GM19035 (cell line): ENCODE results near the gene PRSS35.
"Not testable (repeated sequence)": the region's sequence is repeated elsewhere in the genome, so short reads cannot be mapped to it uniquely, and the experiment has no call there.

ENCODE experiments used
- ATAC-seq: cut with Tn5 transposase; IDR thresholded peaks from one replicate; pipeline ENCODE4 v1.9.1; 2021; ENCODE audit not compliant: unreplicated experiment

PRSS35 gene

GRCh38 chr6:83511901-83512681, at the start of gene PRSS35:
Gene PRSS35 (plus strand): TSS chr6:83512534. CDS start chr6:83523442, 10,908 bp downstream.
- ATAC-seq, result no peak

DNA sequence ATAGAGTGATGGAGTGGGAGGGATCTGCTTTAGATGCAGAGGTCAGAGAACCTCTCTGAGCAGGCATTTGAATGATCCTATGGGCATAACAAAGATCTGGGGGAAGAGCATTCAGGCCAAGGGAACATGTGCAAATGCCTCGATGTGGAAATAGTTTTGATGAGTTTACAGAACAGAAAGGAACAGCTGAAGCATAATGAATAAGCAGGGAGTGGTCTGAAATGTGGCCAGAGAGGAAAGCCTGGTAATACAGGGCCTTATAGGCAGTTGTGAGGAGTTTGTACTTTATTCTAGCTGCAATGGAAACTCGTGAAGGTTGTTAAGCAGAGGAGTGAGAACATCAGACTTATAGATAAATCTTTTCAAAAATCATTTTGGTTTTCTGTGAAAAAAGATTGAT, 48.4 kb upstream of the PRSS35 start:
- ATAC-seq, result no peak

GRCh38 chr6:83464381-83465140, 47.8 kb upstream of the PRSS35 start:
- no peak for ATAC-seq

DNA sequence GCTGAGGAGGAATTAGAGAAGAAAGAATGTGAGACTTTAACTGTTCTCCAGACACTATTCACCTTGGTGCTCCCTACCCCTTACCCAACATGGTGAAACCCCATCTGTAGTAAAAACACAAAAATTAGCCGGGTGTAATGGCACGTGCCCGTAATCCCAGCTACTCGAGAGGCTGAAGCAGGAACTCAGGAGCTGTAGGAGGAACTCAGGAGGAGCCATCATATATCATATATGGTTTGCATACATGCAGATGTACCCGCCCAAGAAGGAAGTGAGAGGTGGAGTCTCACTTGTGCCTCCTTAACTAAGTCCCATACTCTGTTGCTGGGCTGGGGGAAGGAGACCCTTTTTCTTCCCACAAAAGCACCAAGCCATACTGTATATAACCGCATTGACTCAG, 46.0 kb upstream of the PRSS35 start:
- ATAC-seq, result no peak

DNA sequence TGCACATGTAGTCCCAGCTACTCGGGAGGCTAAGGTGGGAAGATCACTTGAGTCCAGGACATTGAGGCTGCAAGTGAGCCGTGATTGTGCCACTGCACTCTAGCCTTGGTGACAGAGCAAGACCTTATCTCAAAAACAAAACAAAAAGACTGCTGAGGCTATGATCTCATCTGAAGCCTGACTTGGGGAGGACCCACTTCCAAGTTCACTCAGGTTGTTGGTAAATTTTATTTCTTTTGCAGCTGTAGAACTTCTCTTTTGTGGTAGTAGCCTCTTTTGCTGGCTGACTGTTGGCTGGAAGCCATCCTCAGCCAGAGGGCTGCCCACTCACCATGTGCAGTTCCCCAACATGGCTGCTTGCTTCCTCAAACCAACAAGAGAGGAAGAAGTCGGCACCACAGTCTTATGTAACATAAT, 44.7 kb upstream of the PRSS35 start:
- ATAC-seq, result no peak

DNA sequence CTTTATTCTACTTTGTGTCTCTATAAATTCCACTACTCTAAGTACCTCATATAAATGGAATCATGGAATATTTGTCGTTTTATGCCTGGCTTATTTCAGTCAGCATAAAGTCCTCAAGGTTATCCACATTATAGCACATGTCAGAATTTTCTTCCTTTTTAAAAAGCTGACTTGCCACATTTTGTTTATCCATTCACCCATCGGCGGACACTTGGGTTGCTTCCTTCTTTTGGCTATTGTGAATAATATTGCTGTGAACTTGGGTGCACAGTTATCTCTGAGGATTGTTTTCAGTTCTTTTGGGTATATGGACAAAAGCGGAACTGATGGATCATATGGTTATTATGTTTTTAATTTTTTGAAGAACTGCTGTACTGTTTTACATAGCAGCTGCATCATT, 42.3 kb upstream of the PRSS35 start:
- no peak for ATAC-seq

DNA sequence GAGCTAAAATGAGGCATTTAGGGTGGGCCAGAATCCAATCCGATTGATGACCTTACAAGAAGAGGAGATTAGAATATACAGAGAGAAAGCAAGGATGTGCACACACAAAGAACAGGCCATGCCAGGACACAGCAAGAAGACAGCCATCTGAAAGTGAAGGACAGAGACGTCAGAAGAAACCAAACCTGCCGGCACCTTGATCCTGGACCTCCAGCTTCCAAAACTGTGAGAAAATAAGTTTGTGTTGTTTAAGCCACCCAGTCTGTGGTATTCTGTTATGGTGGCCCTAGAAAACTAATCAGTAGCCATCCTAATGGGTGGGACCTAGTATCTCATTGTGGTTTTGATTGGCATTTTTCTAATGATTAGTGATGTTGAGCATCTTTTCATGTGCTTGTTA, 41.7 kb upstream of the PRSS35 start:
- ATAC-seq, result no peak

- ATAC-seq, result no peak
These were observed 39.6 kb upstream of the PRSS35 start for GRCh38 chr6:83472767-83473166.

DNA sequence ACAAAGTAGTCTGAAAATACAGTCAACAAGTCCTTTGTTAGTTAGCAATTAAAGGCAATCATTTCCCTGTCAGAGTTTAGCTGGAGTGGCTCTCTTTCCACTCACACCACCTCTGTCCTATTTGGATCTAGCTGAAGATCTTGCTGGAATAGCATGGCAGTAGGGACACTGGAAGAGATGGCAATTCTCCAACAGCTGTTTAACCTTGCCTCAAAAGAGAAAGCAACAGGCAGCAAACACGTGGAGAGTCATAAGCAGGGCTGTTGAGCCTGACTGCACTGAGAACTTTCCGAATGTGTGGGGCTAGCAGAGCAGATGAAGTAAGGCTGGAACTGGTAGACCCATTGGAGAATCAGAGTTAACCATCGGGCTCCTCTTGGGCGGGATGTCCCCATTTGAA, 38.0 kb upstream of the PRSS35 start:
- ATAC-seq, result no peak

DNA sequence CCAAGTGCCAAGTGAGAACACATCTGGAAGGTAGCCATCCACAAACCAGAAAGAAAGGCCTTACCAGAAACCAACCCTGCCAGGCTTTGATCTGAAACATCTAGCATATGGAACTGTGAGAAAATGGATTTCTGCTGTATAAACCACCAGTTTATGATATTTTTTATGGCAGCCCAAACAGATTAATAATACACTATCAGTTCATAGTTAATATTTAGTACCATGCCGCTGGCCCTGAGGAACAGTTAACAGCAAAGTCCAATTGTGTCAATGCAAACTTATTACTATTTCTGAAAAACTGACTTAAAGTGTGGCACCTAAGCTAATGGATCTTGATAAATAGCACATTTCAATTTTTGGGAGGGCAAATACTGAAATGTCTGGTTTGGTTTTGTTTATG, 35.4 kb upstream of the PRSS35 start:
- ATAC-seq, result no peak

DNA sequence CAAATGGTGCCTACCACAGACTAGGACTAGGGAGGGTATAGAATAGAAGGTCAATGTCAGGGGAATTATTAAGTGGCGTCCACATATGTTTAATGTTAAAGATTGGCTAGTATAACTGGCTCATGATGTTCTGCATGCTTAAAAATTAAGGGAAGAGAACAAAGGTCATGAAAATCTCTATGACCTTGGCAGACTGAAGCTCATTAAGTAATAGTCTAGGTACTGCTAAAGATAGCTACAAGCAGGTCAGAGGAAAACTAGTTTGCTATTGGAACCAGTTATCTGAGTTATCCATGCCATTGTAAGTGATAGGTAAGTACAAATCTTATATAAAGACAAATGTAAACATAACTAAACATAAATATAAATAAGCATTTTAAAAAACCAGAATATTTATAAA, 32.9 kb upstream of the PRSS35 start:
- no peak for ATAC-seq

DNA sequence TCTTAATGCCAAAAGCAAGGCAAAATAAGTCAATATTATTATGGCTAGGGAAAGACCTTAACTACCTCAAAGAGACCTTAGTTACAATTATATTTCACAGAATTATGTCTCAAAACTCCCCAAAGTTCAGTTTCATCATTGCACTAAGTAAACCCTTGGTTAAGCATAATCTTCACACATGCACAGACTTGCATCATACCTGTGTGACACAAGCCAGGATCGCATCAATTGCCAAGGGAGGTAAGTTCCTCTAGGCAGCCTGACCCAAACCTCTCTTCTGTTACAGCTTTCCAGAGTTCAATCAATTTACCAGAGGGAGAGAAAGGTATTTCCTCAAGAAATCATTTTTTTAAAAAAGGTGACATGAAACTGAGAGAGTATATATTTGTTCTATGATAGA, 31.9 kb upstream of the PRSS35 start:
- ATAC-seq, result no peak

- ATAC-seq, result not testable (repeated sequence)
These were observed 30.4 kb upstream of the PRSS35 start for GRCh38 chr6:83481938-83482337.

- no peak for ATAC-seq
These were observed 23.9 kb upstream of the PRSS35 start for GRCh38 chr6:83488448-83488847.

- ATAC-seq, result no peak
These were observed 23.5 kb upstream of the PRSS35 start for GRCh38 chr6:83488861-83489260.

GRCh38 chr6:83490217-83490807, 22.0 kb upstream of the PRSS35 start:
- no peak for ATAC-seq

- ATAC-seq, result no peak
These were observed 7.0 kb upstream of the PRSS35 start for GRCh38 chr6:83505356-83505755.

DNA sequence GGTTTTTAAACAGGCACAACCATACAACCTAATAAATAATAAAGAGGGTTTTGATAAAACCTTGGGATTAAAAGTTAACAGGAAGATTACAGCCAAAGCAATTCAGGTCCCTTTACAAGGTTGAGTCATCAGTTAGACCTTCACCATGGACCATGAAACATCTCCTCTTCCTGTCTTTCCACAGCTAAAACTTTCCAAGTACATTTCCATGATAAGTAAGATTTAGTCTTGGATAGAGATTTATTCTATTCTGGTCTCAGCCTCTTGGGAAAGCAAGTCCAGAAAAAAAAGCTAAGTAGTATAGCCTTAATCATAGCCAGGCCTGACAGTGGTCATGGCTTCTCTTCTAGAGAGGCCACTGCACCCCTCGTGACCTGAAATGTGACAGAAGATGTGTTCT, 2.9 kb upstream of the PRSS35 start:
- ATAC-seq, result no peak

- no peak for ATAC-seq
These were observed 1.5 kb upstream of the PRSS35 start for GRCh38 chr6:83510791-83511190.

DNA sequence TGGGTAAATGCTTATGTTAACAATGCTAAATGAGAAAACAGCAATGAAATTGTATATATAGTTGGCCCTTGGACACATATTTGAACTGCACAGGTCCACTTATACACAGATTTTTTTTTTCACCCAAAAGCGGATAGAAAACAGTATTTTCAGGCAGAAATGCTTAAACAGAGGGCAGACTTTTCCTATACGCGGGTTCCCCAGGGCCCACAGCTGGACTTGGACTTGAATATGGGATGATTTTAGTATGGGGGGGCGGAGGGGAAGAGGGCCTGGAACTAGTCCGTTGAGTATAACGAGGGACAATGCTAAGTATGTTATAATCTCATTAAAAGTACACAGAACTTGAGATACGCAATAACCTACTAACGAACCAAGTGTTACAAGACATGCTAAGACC, 1.1 kb upstream of the PRSS35 start:
- ATAC-seq, result no peak

- peak; percentile 4 for ATAC-seq
These were observed 2.1 kb downstream of the PRSS35 start for GRCh38 chr6:83514466-83514865.

GRCh38 chr6:83514866-83515466, 2.6 kb downstream of the PRSS35 start:
- ATAC-seq, result peak; percentile 62
